ENCODE results near the gene KHK. TPM values are rescaled to one million over a fixed set of nuclear protein-coding genes. Genes with fewer than 3 reads are reported as not detected.

The KHK gene
- total RNA-seq, 1 experiment from 2014 or later: 1.5 TPM

GRCh38 chr2:27038631-27039339, 47.8 kb upstream of the KHK start:
- intact Hi-C loops (cut with micrococcal nuclease; ENCODE audit: unreplicated experiment) (no loop called here), in situ Hi-C loops (cut with HindIII; ENCODE audit: low pct_unique_long_range_greater_than_20kb, low sequenced_read_pairs) (no loop called here)
- ChIA-PET CTCF (no interaction called here), POLR2A (no interaction called here)
- H3K4me3 ChIP-seq (ENCODE audit: low read depth in 2 of 2, low read length in 2 of 2): no peak overlapping the region
- peaks cover 4% of the 10 kb centered on the region for H3K4me1 ChIP-seq (ENCODE audit: control insufficient read depth, insufficient read depth, low read length)
- H3K36me3 ChIP-seq (ENCODE audit: control insufficient read depth, insufficient read depth, low read length): peaks cover 8% of the 10 kb centered on the region
- DNase-seq (ENCODE audit: low read depth, low spot score): no peak
- no peak overlapping the region for H3K27ac ChIP-seq (ENCODE audit: low read length)
- BruUV-seq (replicated peaks): no TSS peak
- no peak for TF ChIP-seq SIN3A (IDR thresholded peaks at IDR 0.05; ENCODE audit: borderline replicate concordance, insufficient read depth, low read depth, low read length)
- no peak for TF ChIP-seq REST (IDR thresholded peaks at IDR 0.05; ENCODE audit: insufficient read depth in 1 of 2, low read depth in 2 of 2, low read length in 1 of 2)
- TF ChIP-seq CTCF (IDR thresholded peaks at IDR 0.05): no peak
- TF ChIP-seq POLR2AphosphoS5 (IDR thresholded peaks at IDR 0.05; ENCODE audit: low read depth, low read length): no peak
- no peak for TF ChIP-seq TCF7L2 (IDR thresholded peaks at IDR 0.05; ENCODE audit: low read depth, low read length)
- no peaks in the 10 kb centered on the region for H3K9me3 ChIP-seq (ENCODE audit: control insufficient read depth, insufficient read depth, low read depth, low read length)
- no peaks in the 10 kb centered on the region for H3K27me3 ChIP-seq (ENCODE audit: control insufficient read depth, insufficient read depth, low read length)
- ATAC-seq: no peak

GRCh38 chr2:27039426-27039825, 47.1 kb upstream of the KHK start:
- Histone ChIP-seq H3K36me3 (ENCODE audit: control insufficient read depth, insufficient read depth, low read length) (peaks cover 8% of the 10 kb centered on the region), H3K27ac (ENCODE audit: low read length) (no peak overlapping the region), H3K9me3 (ENCODE audit: control insufficient read depth, insufficient read depth, low read depth, low read length) (no peaks in the 10 kb centered on the region), H3K4me1 (ENCODE audit: control insufficient read depth, insufficient read depth, low read length) (no peaks in the 10 kb centered on the region), H3K4me3 (ENCODE audit: low read depth in 2 of 2, low read length in 2 of 2) (no peak overlapping the region), H3K27me3 (ENCODE audit: control insufficient read depth, insufficient read depth, low read length) (no peaks in the 10 kb centered on the region)
- intact Hi-C loops (cut with micrococcal nuclease; ENCODE audit: unreplicated experiment): no loop called here
- POLR2A ChIA-PET: no interaction called here
- ATAC-seq: no peak
- no TSS peak for BruUV-seq (replicated peaks)
- in situ Hi-C loops (cut with HindIII; ENCODE audit: low pct_unique_long_range_greater_than_20kb, low sequenced_read_pairs): no loop called here
- DNase-seq (ENCODE audit: low read depth, low spot score): no peak
- CTCF ChIA-PET: no interaction called here
- no peak for TF ChIP-seq SIN3A (IDR thresholded peaks at IDR 0.05; ENCODE audit: borderline replicate concordance, insufficient read depth, low read depth, low read length)
- no peak for TF ChIP-seq CTCF (IDR thresholded peaks at IDR 0.05)
- TF ChIP-seq TCF7L2 (IDR thresholded peaks at IDR 0.05; ENCODE audit: low read depth, low read length): no peak
- no peak for TF ChIP-seq REST (IDR thresholded peaks at IDR 0.05; ENCODE audit: insufficient read depth in 1 of 2, low read depth in 2 of 2, low read length in 1 of 2)
- no peak for TF ChIP-seq POLR2AphosphoS5 (IDR thresholded peaks at IDR 0.05; ENCODE audit: low read depth, low read length)

All from Panc1 (cell line).